Endothelial cell of umbilical vein (primary cell): ENCODE measurements around the gene TCERG1. TPM values are rescaled to one million over a fixed set of nuclear protein-coding genes. Genes with fewer than 3 reads are reported as not detected.

Experiments used
- BruUV-seq: library from RNA; stranded (reverse); fragments of 400-500 nt; replicated peaks from 2 replicates; lab custom pipeline; 2021; lab: Mats Ljungman, UMichigan
- CTCF ChIA-PET: fragments of 300-600, 350-600 bp; sonication (Branson Sonifier 250); formaldehyde crosslinking; loops from one replicate; lab custom pipeline; 2021; ENCODE audit warnings: antibody characterized with exemption, inconsistent platforms; lab: Charles Lee
- POLR2A ChIA-PET: fragments of 300-600, 350-600 bp; sonication (Branson Sonifier 250); formaldehyde crosslinking; loops from one replicate; lab custom pipeline; 2021; ENCODE audit warnings: antibody characterized with exemption, inconsistent platforms; lab: Charles Lee
- DNase-seq: peaks from one replicate; pipeline ENCODE4 v3.0.0-alpha.2; 2011; ENCODE audit warnings: low read depth, low spot score
- FAIRE-seq: peaks from 2 replicates; lab custom pipeline; 2011; peaks lifted over from hg19 to GRCh38; lab: Jason Lieb, UNC
- H2AFZ ChIP-seq: 2 replicates; pipeline ENCODE4 v1.6.0; 2012; ENCODE audit warnings: low read depth, low read length, control low read depth, inconsistent platforms
- H3K27ac ChIP-seq: 2 replicates; pipeline ENCODE4 v1.5.1; 2011; ENCODE audit warnings: low read depth, mild to moderate bottlenecking, control low read depth, low read length, moderate library complexity; ENCODE audit not compliant: insufficient read depth
- H3K27me3 ChIP-seq, 2 experiments: 2 replicates each; pipeline versions ENCODE4 v1.6.0 to v1.6.1; 2011; ENCODE audit warnings: low read length in 2 of 2, mixed read lengths in 1 of 2; ENCODE audit not compliant: control insufficient read depth in 2 of 2, insufficient read depth in 2 of 2
- H3K36me3 ChIP-seq, 2 experiments: 2 replicates in 1 of 2; 3 replicates in 1 of 2; pipeline ENCODE4 v1.5.1; 2011; ENCODE audit warnings: low read length in 2 of 2, mild to moderate bottlenecking in 1 of 2, moderate library complexity in 1 of 2; ENCODE audit not compliant: control insufficient read depth in 2 of 2, insufficient read depth in 2 of 2; ENCODE audit errors: extremely low read depth in 1 of 2
- H3K4me1 ChIP-seq: 3 replicates; pipeline ENCODE4 v1.5.1; 2011; ENCODE audit warnings: mild to moderate bottlenecking, low read length; ENCODE audit not compliant: control insufficient read depth, insufficient read depth; ENCODE audit errors: extremely low read depth
- H3K4me2 ChIP-seq: 2 replicates; pipeline ENCODE4 v1.6.1; 2011; ENCODE audit warnings: low read length, control low read depth, mixed read lengths; ENCODE audit not compliant: insufficient read depth
- H3K4me3 ChIP-seq, 3 experiments: fragments of 200-600 bp in 1 of 3; sonication (generic), shearing (Covaris generic) in 1 of 3; replicated peaks in 1 of 3; 2 replicates each; pipeline ENCODE4 v1.5.1; 2011 to 2016; ENCODE audit warnings: control low read depth in 3 of 3, low read length in 3 of 3, mild to moderate bottlenecking in 2 of 3, inconsistent platforms in 1 of 3, low read depth in 1 of 3, moderate library complexity in 1 of 3; ENCODE audit not compliant: insufficient read depth in 1 of 3
- H3K79me2 ChIP-seq: 2 replicates; pipeline ENCODE4 v1.6.0; 2012; ENCODE audit warnings: low read length, inconsistent platforms; ENCODE audit not compliant: control insufficient read depth, insufficient read depth
- H3K9ac ChIP-seq: replicated peaks from 2 replicates; pipeline ENCODE3; 2011; ENCODE audit warnings: low read length, control low read depth; ENCODE audit not compliant: insufficient read depth; ENCODE audit errors: extremely low read depth
- H3K9me1 ChIP-seq: replicated peaks from 3 replicates; pipeline ENCODE4 v1.6.0; 2011; ENCODE audit warnings: mild to moderate bottlenecking, low read length; ENCODE audit not compliant: control insufficient read depth, insufficient read depth; ENCODE audit errors: extremely low read depth
- H3K9me3 ChIP-seq: replicated peaks from 2 replicates; pipeline ENCODE4 v1.5.1; 2012; ENCODE audit warnings: low read length, inconsistent platforms; ENCODE audit not compliant: control insufficient read depth, insufficient read depth
- H4K20me1 ChIP-seq: replicated peaks from 2 replicates; pipeline ENCODE3; 2011; ENCODE audit warnings: mild to moderate bottlenecking, low read length; ENCODE audit not compliant: control insufficient read depth, insufficient read depth; ENCODE audit errors: extremely low read depth
- CTCF ChIP-seq, 2 donors: IDR thresholded peaks; 1 replicate in 1 of 2; 2 replicates in 1 of 2; pipeline ENCODE4 v1.5.1; 2011; ENCODE audit warnings: low read length in 2 of 2, mild to moderate bottlenecking in 2 of 2, moderate library complexity in 2 of 2, control low read depth in 1 of 2, inconsistent platforms in 1 of 2, low read depth in 1 of 2; ENCODE audit not compliant: insufficient read depth in 1 of 2; ENCODE audit errors: extremely low read depth in 1 of 2
- EZH2 ChIP-seq: IDR thresholded peaks from 2 replicates; pipeline ENCODE4 v1.6.1; 2012; ENCODE audit warnings: borderline replicate concordance, low read depth, mild to moderate bottlenecking, moderate library complexity, low read length, inconsistent platforms; ENCODE audit not compliant: severe bottlenecking
- FOS ChIP-seq: IDR thresholded peaks from 2 replicates; pipeline ENCODE4 v1.6.1; 2011; ENCODE audit warnings: mild to moderate bottlenecking, low read length, moderate library complexity, borderline replicate concordance; ENCODE audit not compliant: insufficient read depth
- GATA2 ChIP-seq: IDR thresholded peaks from 2 replicates; pipeline ENCODE4 v1.7.0; 2011; ENCODE audit warnings: low read depth, mild to moderate bottlenecking, moderate library complexity, mixed read lengths, low read length; ENCODE audit not compliant: insufficient read length, insufficient read depth
- JUN ChIP-seq: IDR thresholded peaks from 2 replicates; pipeline ENCODE4 v1.6.1; 2011; ENCODE audit warnings: borderline replicate concordance, low read depth; ENCODE audit not compliant: insufficient read length, insufficient read depth
- MAX ChIP-seq: IDR thresholded peaks from 2 replicates; pipeline ENCODE4 v1.6.1; 2011; ENCODE audit not compliant: insufficient read depth, insufficient read length
- MYC ChIP-seq: IDR thresholded peaks from one replicate; pipeline ENCODE4 v1.6.1; 2011; ENCODE audit warnings: mild to moderate bottlenecking, low read depth, low read length
- POLR2A ChIP-seq: IDR thresholded peaks from 2 replicates; pipeline ENCODE4 v1.6.1; 2012; ENCODE audit warnings: low read depth, mild to moderate bottlenecking, control low read depth, low read length
- POLR2AphosphoS5 ChIP-seq: IDR thresholded peaks from 2 replicates; pipeline ENCODE4 v1.6.1; 2012; ENCODE audit warnings: low read depth, mild to moderate bottlenecking, control low read depth, low read length, moderate library complexity; ENCODE audit not compliant: insufficient read depth
- dilution Hi-C: fragments of 300-500 bp; cut with MboI; formaldehyde crosslinking; loops from one replicate; pipeline ENCODE4 v1.15.0; 2019; ENCODE audit warnings: low sequenced_read_pairs; ENCODE audit not compliant: extremely low pct_ligation_motif_present
- intact Hi-C: fragments of 100-400 bp; cut with micrococcal nuclease; formaldehyde crosslinking; loops from one replicate; pipeline ENCODE4 v1.10.0; 2022
- polyA plus RNA-seq, 4 experiments: library from polyadenylated mRNA; depleted of rRNA in 3 of 4; stranded (reverse) in 3 of 4; unstranded in 1 of 4; fragments of >200 nt; gene quantifications; 2 replicates each; pipeline versions ENCODE4 v1.2.1 to v1.2.3, GENCODE V29; 2011 to 2012; ENCODE audit warnings: missing spikeins in 1 of 4
- total RNA-seq: library from RNA; stranded (reverse); gene quantifications from 2 replicates; pipeline ENCODE4 v1.2.3, GENCODE V29; 2021

Gene TCERG1
- total and polyA plus RNA-seq, 2 donors (not counting 3 experiments of a cell fraction or from before 2014, with no cell fraction given): 71.4 to 98.4 TPM

- Histone ChIP-seq H3K4me3 (no peak overlapping the region), H3K9me1 (no peaks in the 10 kb centered on the region), H3K36me3 (no peaks in the 10 kb centered on the region), H3K9ac (no peak overlapping the region), H3K4me1 (no peaks in the 10 kb centered on the region), H3K27ac (no peak overlapping the region), H3K4me2 (no peak overlapping the region), H3K9me3 (no peaks in the 10 kb centered on the region), H2AFZ (no peak overlapping the region), H3K79me2 (no peaks in the 10 kb centered on the region), H4K20me1 (no peaks in the 10 kb centered on the region), H3K27me3 (peaks cover 0 to 2% of the 10 kb centered on the region in 2 experiments)
- DNase-seq (no peak), FAIRE-seq (no peak)
- ChIA-PET POLR2A (no interaction called here), CTCF (interaction anchor here (0.7 to 8.8 kb wide), 6 partner anchors 8 to 842 kb away, joined by 3 to 227 read pairs (median 5); no protein-coding TSS in a partner anchor)
- intact Hi-C loops (loop anchor here (10.0 kb wide), 1 partner anchor 1035 kb away; no protein-coding TSS in a partner anchor), dilution Hi-C loops (no loop called here)
- BruUV-seq: no TSS peak
- TF ChIP-seq JUN: no peak
- TF ChIP-seq GATA2: no peak
- no peak for TF ChIP-seq POLR2AphosphoS5
Measured at GRCh38 chr5:146539973-146540372, 92.8 kb downstream of the TCERG1 start.

DNA sequence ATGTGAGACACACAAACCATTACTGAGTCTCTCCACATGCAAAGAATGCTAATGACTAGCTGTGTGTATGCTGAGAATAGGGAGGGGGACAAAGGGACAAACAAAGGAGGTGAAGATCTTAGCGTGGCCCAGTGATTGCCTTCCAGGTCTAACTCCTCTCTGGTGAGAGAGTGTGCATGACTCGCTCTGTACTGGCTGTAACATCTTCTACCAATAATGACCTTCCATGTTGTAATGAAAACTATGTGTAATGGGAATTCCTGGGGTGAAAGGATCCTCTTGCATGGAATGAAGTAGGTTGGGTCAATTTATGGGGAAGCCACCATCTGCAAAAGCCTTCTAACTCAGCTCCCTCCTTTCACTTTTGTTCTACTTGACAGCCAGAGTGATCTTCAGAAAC lies 93.3 kb downstream of the TCERG1 start:
- TF ChIP-seq MYC: no peak
- TF ChIP-seq POLR2AphosphoS5: no peak
- TF ChIP-seq JUN: no peak
- no peak for TF ChIP-seq FOS
- TF ChIP-seq CTCF (IDR thresholded peaks at IDR 0.05; ENCODE audit: extremely low read depth in 1 of 2, insufficient read depth in 1 of 2, low read depth in 1 of 2, low read length in 2 of 2): no peak
- TF ChIP-seq EZH2: no peak
- TF ChIP-seq POLR2A: no peak
- TF ChIP-seq GATA2: no peak
- no peak for TF ChIP-seq MAX
- ChIA-PET POLR2A (no interaction called here), CTCF (interaction anchor here (0.7 to 8.8 kb wide), 7 partner anchors 9 to 841 kb away, joined by 3 to 227 read pairs (median 5); no protein-coding TSS in a partner anchor)
- H3K36me3 ChIP-seq: no peaks in the 10 kb centered on the region
- no peak overlapping the region for H3K9ac ChIP-seq
- intact Hi-C loops: loop anchor here (10.0 kb wide), 1 partner anchor 1034 kb away; no protein-coding TSS in a partner anchor
- H3K79me2 ChIP-seq: no peaks in the 10 kb centered on the region
- BruUV-seq: no TSS peak
- H4K20me1 ChIP-seq: no peaks in the 10 kb centered on the region
- peaks cover 0 to 2% of the 10 kb centered on the region in 2 experiments for H3K27me3 ChIP-seq
- H2AFZ ChIP-seq: no peak overlapping the region
- H3K4me3 ChIP-seq: no peak overlapping the region
- dilution Hi-C loops: no loop called here
- H3K4me2 ChIP-seq: no peak overlapping the region
- FAIRE-seq (no peak), DNase-seq (no peak)
- no peaks in the 10 kb centered on the region for H3K4me1 ChIP-seq
- H3K9me3 ChIP-seq: no peaks in the 10 kb centered on the region
- H3K27ac ChIP-seq: no peak overlapping the region
- no peaks in the 10 kb centered on the region for H3K9me1 ChIP-seq
